ENCODE data around the gene TARS1. TPM values are rescaled to one million over a fixed set of nuclear protein-coding genes. Genes with fewer than 3 reads are reported as not detected.

Gene TARS1
- polyA plus RNA-seq, 2 of the 4 experiments (the other 2 are of a cell fraction) = 287 to 398 TPM

DNA sequence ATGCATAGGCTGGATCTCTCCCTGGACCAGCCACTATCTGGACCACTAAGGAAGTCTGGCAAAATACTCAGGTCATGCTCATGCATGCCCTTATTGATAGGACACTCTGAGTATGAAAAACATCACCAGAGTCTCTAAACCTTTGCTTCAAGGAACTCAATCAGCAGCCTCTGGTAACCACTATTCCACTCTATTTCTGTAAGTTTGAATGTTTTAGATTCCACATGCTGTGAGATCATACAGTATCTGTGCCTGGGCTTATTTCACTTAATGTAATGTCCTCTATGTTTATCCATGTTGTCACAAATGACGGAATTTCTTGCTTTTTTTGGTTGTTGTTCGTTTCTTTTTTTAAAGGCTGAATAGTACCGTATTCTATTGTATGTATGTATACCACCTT is 68.3 kb downstream of the TARS1 start:
- no peak overlapping the region for H3K4me3 ChIP-seq
- FAIRE-seq (no peak), DNase-seq (ENCODE audit: low read depth in 1 of 2, low spot score in 1 of 2) (no peak), ATAC-seq (no peak)
- ChIA-PET POLR2A (no interaction called here), CTCF (no interaction called here)
- TF ChIP-seq HOXB5 (CRISPR knock-in tag; IDR thresholded peaks at IDR 0.05) (no peak), HEYL (CRISPR knock-in tag; IDR thresholded peaks at IDR 0.05) (no peak), RCOR1 (IDR thresholded peaks at IDR 0.05; ENCODE audit: low read depth, low read length) (no peak), PHF8 (IDR thresholded peaks at IDR 0.05; ENCODE audit: borderline replicate concordance, low read depth) (no peak), RARB (CRISPR knock-in tag; IDR thresholded peaks at IDR 0.05) (no peak)
- TF ChIP-seq, protein P1, sequence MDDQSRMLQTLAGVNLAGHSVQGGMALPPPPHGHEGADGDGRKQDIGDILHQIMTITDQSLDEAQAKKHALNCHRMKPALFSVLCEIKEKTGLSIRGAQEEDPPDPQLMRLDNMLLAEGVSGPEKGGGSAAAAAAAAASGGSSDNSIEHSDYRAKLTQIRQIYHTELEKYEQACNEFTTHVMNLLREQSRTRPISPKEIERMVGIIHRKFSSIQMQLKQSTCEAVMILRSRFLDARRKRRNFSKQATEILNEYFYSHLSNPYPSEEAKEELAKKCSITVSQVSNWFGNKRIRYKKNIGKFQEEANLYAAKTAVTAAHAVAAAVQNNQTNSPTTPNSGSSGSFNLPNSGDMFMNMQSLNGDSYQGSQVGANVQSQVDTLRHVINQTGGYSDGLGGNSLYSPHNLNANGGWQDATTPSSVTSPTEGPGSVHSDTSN (IDR thresholded peaks at IDR 0.05) = no peak
- TF ChIP-seq, protein P2, sequence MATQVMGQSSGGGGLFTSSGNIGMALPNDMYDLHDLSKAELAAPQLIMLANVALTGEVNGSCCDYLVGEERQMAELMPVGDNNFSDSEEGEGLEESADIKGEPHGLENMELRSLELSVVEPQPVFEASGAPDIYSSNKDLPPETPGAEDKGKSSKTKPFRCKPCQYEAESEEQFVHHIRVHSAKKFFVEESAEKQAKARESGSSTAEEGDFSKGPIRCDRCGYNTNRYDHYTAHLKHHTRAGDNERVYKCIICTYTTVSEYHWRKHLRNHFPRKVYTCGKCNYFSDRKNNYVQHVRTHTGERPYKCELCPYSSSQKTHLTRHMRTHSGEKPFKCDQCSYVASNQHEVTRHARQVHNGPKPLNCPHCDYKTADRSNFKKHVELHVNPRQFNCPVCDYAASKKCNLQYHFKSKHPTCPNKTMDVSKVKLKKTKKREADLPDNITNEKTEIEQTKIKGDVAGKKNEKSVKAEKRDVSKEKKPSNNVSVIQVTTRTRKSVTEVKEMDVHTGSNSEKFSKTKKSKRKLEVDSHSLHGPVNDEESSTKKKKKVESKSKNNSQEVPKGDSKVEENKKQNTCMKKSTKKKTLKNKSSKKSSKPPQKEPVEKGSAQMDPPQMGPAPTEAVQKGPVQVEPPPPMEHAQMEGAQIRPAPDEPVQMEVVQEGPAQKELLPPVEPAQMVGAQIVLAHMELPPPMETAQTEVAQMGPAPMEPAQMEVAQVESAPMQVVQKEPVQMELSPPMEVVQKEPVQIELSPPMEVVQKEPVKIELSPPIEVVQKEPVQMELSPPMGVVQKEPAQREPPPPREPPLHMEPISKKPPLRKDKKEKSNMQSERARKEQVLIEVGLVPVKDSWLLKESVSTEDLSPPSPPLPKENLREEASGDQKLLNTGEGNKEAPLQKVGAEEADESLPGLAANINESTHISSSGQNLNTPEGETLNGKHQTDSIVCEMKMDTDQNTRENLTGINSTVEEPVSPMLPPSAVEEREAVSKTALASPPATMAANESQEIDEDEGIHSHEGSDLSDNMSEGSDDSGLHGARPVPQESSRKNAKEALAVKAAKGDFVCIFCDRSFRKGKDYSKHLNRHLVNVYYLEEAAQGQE (IDR thresholded peaks at IDR 0.05) = no peak
- TF ChIP-seq, protein P3, sequence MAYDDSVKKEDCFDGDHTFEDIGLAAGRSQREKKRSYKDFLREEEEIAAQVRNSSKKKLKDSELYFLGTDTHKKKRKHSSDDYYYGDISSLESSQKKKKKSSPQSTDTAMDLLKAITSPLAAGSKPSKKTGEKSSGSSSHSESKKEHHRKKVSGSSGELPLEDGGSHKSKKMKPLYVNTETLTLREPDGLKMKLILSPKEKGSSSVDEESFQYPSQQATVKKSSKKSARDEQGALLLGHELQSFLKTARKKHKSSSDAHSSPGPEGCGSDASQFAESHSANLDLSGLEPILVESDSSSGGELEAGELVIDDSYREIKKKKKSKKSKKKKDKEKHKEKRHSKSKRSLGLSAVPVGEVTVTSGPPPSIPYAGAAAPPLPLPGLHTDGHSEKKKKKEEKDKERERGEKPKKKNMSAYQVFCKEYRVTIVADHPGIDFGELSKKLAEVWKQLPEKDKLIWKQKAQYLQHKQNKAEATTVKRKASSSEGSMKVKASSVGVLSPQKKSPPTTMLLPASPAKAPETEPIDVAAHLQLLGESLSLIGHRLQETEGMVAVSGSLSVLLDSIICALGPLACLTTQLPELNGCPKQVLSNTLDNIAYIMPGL (CRISPR knock-in tag; IDR thresholded peaks at IDR 0.05; ENCODE audit: borderline replicate concordance) = no peak
- H3K27ac ChIP-seq = no peak overlapping the region
- no peak overlapping the region for H3K4me2 ChIP-seq
- WGBS (ENCODE audit: missing lambda C conversion rate) = 68% methylated on average over 3 of the region's 3 CpGs
- no peaks in the 10 kb centered on the region for H3K9me3 ChIP-seq
- no peaks in the 10 kb centered on the region for H3K4me1 ChIP-seq

DNA sequence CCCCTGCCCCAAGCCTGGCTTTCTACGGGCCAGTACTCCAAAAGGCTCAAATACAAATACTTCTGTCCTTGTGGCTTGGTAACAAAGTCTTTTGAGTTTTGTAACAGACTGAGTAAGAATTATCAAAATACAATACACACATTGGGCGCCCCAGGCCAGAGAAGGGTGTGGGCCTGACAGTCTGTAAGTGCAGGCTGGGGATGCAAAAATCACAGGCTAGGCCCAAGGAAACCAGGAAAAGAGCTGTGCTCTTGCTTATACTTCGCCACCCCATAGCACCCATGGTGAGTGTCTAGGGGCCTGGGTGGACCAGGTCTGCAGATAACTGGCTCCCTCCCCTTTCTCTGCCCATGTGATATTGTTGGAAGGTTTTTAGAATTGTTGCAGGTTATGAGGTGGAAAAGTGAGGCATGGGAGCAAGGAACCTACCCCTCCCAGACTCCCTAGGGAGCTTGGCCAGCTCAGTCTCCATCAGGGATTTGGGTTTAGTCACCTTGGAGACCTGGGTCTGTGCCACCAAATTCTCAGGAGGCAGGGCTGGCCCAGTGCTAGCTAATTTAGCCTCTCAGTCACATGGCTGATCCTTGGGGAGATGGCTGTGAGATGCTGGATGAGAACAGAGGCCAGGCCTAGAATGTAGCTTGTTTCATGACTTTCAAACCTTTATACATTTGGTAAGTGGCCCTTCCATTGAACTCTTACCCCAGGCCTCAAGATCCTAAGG is 72.9 kb downstream of the TARS1 start:
- Histone ChIP-seq H3K9me3 (no peaks in the 10 kb centered on the region), H3K4me3 (no peak overlapping the region), H3K27ac (no peak overlapping the region), H3K4me2 (no peak overlapping the region), H3K4me1 (no peaks in the 10 kb centered on the region)
- FAIRE-seq (no peak), DNase-seq (ENCODE audit: low read depth in 1 of 2, low spot score in 1 of 2) (no peak), ATAC-seq (no peak)
- POLR2A ChIA-PET = no interaction called here
- CTCF ChIA-PET = interaction anchor here (1.4 kb wide), 2 partner anchors 9 to 14 kb away, joined by 4 to 5 read pairs; no protein-coding TSS in a partner anchor
- WGBS (ENCODE audit: missing lambda C conversion rate) = 63% methylated on average over 3 of the region's 3 CpGs
- TF ChIP-seq BHLHE40 (IDR thresholded peaks at IDR 0.05; ENCODE audit: low read depth, low read length) = no peak
- TF ChIP-seq, protein P4, sequence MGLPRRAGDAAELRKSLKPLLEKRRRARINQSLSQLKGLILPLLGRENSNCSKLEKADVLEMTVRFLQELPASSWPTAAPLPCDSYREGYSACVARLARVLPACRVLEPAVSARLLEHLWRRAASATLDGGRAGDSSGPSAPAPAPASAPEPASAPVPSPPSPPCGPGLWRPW (IDR thresholded peaks at IDR 0.05) = no peak
- no peak for TF ChIP-seq GATA3 (IDR thresholded peaks at IDR 0.05; ENCODE audit: borderline replicate concordance)
- no peak for TF ChIP-seq CBX8 (IDR thresholded peaks at IDR 0.05)
- TF ChIP-seq, protein P5, sequence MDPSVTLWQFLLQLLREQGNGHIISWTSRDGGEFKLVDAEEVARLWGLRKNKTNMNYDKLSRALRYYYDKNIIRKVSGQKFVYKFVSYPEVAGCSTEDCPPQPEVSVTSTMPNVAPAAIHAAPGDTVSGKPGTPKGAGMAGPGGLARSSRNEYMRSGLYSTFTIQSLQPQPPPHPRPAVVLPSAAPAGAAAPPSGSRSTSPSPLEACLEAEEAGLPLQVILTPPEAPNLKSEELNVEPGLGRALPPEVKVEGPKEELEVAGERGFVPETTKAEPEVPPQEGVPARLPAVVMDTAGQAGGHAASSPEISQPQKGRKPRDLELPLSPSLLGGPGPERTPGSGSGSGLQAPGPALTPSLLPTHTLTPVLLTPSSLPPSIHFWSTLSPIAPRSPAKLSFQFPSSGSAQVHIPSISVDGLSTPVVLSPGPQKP (IDR thresholded peaks at IDR 0.05; ENCODE audit: low read depth, low read length) = no peak
- TF ChIP-seq, protein P6, sequence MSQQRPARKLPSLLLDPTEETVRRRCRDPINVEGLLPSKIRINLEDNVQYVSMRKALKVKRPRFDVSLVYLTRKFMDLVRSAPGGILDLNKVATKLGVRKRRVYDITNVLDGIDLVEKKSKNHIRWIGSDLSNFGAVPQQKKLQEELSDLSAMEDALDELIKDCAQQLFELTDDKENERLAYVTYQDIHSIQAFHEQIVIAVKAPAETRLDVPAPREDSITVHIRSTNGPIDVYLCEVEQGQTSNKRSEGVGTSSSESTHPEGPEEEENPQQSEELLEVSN (IDR thresholded peaks at IDR 0.05; ENCODE audit: borderline replicate concordance, low read depth) = no peak
- no peak for TF ChIP-seq JUN (IDR thresholded peaks at IDR 0.05)
- TF ChIP-seq KDM5A (IDR thresholded peaks at IDR 0.05) = no peak
- TF ChIP-seq, protein P7, sequence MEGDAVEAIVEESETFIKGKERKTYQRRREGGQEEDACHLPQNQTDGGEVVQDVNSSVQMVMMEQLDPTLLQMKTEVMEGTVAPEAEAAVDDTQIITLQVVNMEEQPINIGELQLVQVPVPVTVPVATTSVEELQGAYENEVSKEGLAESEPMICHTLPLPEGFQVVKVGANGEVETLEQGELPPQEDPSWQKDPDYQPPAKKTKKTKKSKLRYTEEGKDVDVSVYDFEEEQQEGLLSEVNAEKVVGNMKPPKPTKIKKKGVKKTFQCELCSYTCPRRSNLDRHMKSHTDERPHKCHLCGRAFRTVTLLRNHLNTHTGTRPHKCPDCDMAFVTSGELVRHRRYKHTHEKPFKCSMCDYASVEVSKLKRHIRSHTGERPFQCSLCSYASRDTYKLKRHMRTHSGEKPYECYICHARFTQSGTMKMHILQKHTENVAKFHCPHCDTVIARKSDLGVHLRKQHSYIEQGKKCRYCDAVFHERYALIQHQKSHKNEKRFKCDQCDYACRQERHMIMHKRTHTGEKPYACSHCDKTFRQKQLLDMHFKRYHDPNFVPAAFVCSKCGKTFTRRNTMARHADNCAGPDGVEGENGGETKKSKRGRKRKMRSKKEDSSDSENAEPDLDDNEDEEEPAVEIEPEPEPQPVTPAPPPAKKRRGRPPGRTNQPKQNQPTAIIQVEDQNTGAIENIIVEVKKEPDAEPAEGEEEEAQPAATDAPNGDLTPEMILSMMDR (IDR thresholded peaks at IDR 0.05) = no peak
- TF ChIP-seq HEYL (CRISPR knock-in tag; IDR thresholded peaks at IDR 0.05) = no peak
- no peak for TF ChIP-seq EHF (CRISPR knock-in tag; IDR thresholded peaks at IDR 0.05)
- TF ChIP-seq, protein P8, sequence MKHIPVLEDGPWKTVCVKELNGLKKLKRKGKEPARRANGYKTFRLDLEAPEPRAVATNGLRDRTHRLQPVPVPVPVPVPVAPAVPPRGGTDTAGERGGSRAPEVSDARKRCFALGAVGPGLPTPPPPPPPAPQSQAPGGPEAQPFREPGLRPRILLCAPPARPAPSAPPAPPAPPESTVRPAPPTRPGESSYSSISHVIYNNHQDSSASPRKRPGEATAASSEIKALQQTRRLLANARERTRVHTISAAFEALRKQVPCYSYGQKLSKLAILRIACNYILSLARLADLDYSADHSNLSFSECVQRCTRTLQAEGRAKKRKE (CRISPR knock-in tag; IDR thresholded peaks at IDR 0.05; ENCODE audit: low read depth) = no peak
- TF ChIP-seq, protein P2 (IDR thresholded peaks at IDR 0.05) = no peak

Data from A549 (cell line).